HG03139 (cell line): ENCODE data around the gene ACTL9.

Source experiments
- ATAC-seq: cut with Tn5 transposase; IDR thresholded peaks from one replicate; pipeline ENCODE4 v1.9.1; 2021; ENCODE audit not compliant: unreplicated experiment

Gene ACTL9

DNA sequence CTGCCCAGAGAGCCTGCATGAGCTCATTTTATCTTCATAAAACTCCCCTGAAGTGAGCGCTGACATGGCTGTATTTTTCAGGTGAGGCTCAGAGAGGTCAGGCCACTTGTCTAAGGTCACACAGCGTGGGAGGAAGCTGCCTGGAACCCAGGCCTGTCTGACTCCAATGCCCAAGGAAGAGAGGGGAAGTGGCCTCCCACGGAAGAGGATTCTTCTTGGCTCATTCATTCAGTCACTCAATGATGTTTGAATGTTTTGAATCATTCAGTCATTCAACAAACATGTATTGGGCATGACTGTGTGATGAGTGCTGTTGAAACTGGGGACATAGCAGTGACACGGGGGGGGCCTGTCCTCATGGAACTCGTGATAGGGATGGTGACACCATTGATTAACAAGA is 12.0 kb downstream of the ACTL9 start:
- no peak for ATAC-seq

DNA sequence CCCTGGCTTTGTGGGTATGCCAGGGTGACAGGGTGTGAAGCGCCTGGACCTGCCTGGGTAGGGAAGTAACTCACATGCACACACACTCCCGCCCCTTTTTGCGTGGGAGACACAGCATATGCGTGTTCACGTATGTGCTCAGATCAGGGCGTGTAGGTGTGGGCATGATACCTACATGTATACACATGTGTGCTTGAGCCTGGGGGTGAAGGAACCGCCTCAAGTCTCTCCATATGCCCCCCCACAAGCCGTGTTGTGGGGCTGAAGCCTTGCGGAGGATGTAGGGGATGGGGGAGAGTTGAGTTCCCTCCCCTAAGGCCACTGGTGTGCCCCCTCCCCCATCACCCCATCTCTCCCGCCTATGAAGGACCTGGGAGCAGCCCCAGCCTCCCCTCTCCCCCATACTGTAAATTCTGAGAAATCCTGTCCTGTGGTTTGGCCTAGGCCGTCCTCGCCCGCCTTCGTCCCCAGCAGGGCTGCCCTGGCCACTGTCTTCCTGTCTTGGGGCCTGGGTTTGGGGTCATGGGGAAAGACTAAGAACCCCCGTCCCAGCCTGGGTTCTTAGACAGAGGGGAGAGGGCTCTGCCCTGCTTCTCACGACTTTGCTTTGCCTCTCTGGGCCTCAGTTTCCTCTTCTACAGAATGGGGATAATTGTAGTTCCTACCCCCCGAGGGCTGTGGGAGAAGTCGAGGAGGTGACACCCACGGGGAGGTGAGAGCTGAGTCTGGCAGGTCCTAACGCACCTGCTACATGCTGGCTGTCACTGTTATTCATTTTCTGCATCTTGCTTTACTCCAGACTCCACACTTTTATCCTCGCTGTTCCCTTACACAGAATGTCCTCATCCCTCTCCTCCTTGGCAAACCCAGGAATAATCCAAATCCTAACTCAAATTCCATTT is 14.3 kb downstream of the ACTL9 start:
- no peak for ATAC-seq

DNA sequence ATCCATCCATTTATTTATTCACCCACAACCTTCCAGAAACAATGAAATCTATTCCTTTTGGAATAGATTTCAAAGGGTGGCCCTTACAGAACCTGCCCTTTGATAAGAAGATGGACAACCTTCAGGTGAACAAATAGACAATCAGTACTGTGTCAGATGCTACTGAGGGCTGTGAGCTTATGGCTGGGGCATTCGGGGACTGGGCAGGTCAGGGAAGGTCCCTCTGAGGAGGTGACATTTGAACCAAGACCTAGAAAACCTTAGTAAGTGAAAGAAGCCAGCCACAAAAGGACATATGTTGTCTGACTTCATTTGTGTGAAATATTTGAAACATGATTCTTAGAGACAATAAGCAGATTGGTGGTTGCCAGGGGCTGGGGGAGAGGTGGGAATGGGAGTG is 15.7 kb downstream of the ACTL9 start:
- no peak for ATAC-seq

DNA sequence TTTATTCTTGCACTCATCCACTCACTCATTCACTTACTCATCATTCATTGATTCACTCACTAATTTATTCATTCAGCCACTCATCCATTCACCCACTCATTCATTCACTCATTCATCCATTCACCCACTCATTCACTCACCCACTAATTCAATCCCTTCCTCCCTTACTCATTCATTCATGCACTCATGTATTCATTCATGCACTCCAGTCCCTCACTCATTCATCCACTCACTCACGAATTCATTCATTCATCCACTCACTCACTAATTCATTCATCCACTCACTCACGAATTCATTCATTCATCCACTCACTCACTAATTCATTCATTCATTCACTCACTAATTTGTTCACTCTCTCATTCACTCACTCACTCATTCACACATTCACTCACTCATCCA is 16.1 kb downstream of the ACTL9 start:
- no peak for ATAC-seq

GRCh38 chr19:8681345-8682029 is 17.1 kb downstream of the ACTL9 start:
- ATAC-seq: no peak

- ATAC-seq: no peak
These were observed 17.8 kb downstream of the ACTL9 start for GRCh38 chr19:8680676-8681344.

- ATAC-seq: no peak
These were observed 20.3 kb downstream of the ACTL9 start for GRCh38 chr19:8678244-8678807.

GRCh38 chr19:8675066-8675465 is 23.5 kb downstream of the ACTL9 start:
- ATAC-seq: no peak

DNA sequence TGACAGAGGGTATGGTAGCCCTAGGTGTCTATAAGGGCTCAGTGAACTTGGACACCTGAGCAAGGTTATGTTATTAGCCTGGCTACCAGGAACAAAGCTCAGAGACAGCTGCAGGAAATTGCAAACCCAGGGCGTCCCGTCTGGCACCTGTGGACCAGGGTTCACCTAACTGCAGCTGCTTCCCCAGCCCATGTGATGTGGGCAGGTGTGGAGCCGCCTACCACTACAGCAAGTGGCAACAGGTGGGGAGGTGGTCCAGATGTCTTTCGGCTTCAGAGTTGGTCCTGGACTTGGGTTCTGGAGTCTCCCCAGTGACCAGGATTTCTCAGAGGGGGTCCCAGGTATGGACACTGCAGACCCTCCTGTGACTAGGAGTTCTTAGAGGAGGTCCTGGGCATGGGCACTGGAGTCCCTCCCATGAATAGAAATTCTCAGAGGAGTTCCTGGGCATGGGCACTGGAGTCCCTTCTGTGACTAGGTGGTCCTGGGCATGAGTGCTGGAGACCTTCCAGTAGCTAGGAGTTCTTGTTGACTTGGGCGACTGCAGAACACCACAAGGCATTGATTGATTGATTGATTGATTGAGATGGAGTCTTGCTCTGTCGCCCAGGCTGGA is 25.2 kb downstream of the ACTL9 start:
- no peak for ATAC-seq

DNA sequence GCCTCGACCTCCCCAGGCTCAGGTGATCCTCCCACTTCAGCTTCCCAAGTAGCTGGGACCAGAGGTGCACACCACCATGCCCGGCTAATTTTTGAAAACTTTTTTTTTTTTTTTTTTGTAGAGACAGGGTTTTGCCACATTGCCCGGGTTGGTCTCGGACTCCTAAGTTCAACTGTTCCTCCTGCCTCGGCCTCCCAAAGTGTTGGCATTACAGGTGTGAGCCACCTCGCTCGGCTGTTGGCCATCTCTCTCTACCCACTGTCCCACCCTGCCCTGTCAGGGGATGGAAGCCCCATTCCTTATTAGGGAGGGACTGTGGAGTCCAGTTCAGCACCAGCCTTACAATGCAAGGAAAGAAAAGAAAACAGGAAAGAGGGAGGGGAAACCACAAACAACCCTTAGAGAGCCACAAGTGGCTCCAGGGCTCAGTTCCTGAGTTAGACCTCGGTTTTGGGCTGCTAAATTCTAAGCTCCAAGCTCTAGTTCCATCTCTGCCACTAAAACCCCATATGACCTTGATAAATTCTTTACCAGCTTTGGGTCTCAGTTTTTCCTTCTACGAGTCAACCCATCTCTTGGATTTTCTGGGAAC is 31.7 kb downstream of the ACTL9 start:
- ATAC-seq: no peak

- no peak for ATAC-seq
These were observed 33.0 kb downstream of the ACTL9 start for GRCh38 chr19:8665468-8666213.

DNA sequence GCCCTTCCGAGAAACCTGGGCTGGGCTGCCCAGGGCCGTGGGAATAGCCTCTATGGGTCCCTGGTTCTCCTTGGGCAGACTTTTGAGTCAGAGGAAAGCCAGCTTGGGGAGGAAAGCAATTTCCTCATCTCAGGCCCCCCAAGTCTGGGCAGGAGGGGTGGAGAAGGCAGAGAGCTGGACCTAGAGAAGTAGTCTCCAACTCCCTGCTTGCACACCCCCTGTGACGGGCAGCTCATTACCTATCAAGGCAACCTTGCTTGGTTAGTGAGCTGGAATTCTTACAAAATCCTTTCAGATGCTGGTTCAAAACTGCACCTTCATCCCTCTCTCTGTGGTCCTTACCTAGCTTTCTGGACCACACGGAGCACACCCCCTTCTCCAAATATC is 33.9 kb downstream of the ACTL9 start:
- ATAC-seq: no peak

DNA sequence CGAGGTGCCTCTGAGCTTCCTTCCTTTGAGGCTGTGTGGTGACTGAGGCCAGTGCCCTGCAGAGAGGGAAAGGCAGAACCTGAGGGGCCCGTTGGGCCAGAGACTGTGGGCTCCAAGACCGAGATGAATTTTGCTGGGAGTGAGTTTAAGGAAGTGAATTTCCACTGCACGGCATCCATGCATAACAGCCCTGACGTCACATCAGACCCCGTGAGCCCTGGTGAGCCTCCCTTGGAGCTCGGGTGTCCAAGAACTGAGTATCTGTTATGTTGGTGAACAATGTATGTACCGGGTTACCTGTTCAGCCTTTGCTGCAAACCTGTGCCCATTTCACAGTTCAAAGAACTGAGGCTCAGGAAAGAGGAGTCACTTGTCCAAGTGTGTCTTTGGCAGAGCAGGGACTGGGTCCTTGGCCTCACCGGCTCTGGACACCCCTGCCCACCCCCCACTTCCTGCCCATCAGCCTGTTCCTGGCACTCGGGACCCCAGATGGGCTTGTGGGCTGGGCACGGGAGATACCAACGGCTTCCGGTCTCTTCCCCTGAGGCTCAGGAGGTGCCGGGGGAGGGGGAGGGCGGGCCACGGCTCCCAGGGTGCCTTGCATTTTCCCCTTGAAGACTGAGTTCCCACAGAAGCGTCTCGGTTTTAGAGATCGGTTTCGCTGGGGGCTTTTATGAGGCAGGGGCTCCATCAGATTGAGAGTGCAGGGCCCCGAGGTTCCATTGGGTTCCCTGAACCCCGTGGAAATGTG is 34.5 kb downstream of the ACTL9 start:
- no peak for ATAC-seq

DNA sequence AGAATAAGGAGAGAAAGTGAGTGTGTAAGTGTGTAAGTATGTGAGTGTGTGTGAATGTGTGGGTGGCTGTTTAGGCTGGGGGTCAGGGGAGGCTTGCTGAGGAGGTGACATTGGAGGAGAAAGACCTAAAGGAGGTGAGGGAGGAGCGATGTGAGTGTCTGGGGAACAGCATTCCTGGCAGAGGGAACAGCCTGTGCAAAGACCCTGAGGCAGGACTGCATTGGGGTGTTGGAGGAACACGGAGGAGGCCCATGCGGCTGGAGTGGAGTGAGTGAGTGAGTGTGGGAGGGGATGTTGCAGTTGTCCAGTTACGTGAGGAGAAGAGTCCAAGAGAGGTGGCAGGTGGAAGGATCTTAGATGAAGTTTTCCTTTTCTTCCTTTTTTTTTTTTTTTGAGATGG is 36.3 kb downstream of the ACTL9 start:
- ATAC-seq: no peak

GRCh38 chr19:8659905-8660304 is 38.7 kb downstream of the ACTL9 start:
- ATAC-seq: no peak

- ATAC-seq: no peak
These were observed 40.7 kb downstream of the ACTL9 start for GRCh38 chr19:8657869-8658268.

DNA sequence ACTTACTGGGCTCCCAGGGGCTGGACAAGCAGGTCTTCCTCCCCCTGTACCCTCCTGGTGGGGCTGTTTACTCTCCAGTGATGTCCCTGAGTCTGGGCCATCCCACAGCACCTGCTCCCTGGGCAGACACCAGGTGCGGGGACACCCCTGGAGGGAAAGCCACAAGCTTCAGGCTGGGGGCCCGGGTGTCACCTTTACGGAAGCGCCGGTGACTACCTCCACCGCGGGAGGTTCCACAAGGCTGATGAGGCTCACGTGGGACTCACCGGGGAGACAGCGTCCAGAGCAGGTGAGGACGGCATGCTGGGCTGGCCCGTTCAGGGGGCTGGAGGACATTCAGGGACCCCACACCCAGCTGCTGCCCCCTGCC is 43.3 kb downstream of the ACTL9 start:
- no peak for ATAC-seq

DNA sequence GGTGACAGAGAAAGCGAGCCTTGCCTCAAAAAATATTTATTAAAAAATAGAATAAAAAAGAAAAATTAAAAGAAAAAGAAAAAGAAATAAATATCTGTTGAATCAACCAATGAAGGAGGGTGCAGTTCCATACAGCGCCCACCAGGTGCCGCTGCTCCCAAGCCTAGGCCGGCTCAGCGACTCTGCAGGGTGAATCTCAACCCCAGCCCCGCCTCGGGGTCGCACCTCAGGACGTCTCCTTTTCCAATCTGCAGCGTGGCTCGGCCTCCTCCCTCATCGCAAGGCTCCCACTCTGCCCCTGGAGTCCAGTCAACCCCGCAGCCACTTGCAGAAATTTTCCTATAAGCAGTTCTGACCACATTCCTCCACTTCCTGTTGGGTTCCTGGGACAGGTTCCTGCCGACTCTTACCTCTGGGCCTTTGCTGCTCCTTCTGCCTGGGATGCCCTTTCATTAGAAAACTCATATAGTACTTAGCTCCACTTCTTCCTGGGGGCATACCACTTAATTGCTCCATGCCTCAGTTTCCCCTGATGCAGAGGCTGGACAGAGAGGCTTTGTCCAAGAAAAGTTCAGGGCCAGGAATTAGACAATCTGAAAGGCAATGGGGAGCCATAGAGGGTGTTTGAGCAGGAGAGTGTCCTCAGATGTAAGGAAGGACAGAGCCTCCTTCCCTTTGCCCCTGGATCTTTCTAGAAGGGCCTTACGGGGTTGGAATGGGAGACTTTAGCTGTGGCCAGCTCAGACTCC is 43.8 kb downstream of the ACTL9 start:
- no peak for ATAC-seq

DNA sequence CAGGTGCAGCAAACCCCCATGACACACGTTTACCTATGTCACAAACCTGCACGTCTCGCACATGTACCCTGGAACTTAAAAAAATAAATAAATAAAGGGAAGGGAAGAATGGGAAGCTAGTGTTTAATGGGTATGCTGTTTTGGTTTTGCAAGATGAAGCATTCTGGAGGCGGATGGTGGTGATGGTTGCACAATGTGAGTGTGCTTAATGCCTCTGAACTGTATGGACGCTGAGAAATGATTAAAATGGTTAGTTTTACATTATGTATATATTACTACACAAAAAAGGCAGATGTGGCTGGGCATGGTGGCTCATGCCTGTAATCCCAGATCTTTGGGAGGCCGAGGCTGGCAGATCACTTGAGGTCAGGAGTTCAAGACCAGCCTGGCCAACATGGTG is 50.4 kb downstream of the ACTL9 start:
- no peak for ATAC-seq
